Activated CD8-positive, alpha-beta memory T cell treated with anti-CD3 and anti-CD28 coated beads, Interleukin-2, amount 50 U/mL, for 24 hours (primary cell): ENCODE results near the gene RAB11FIP3.
"Not testable (repeated sequence)": the region's sequence is repeated elsewhere in the genome, so short reads cannot be mapped to it uniquely, and the experiment has no call there.

Experiments used
- DNase-seq: peaks from one replicate; pipeline ENCODE4 v3.0.0-alpha.2; 2020; ENCODE audit errors: extremely low read depth

RAB11FIP3 gene

GRCh38 chr16:425082-425718 is at the start of gene RAB11FIP3:
Gene RAB11FIP3, plus strand, starts transcription at chr16:425649. Its CDS starts 358 bp downstream, at chr16:426007.
- peak; percentile 50 for DNase-seq

- no peak for DNase-seq
Observed at GRCh38 chr16:375927-376816, 49.3 kb upstream of the RAB11FIP3 start.

- no peak for DNase-seq
Observed at GRCh38 chr16:376817-377418, 48.5 kb upstream of the RAB11FIP3 start.

- no peak for DNase-seq
Observed at GRCh38 chr16:377419-377951, 48.0 kb upstream of the RAB11FIP3 start.

- DNase-seq: not testable (repeated sequence)
Observed at GRCh38 chr16:378113-378820, 47.2 kb upstream of the RAB11FIP3 start.

GRCh38 chr16:378821-379182 is 46.6 kb upstream of the RAB11FIP3 start:
- DNase-seq: no peak

GRCh38 chr16:379183-379960 is 46.1 kb upstream of the RAB11FIP3 start:
- no peak for DNase-seq

- DNase-seq: no peak
Observed at GRCh38 chr16:379961-380761, 45.3 kb upstream of the RAB11FIP3 start.

GRCh38 chr16:380762-381011 is 44.8 kb upstream of the RAB11FIP3 start:
- no peak for DNase-seq

- DNase-seq: no peak
Observed at GRCh38 chr16:381012-381788, 44.2 kb upstream of the RAB11FIP3 start.

- DNase-seq: no peak
Observed at GRCh38 chr16:381789-382717, 43.4 kb upstream of the RAB11FIP3 start, which contains the start of gene PGAP6. Gene PGAP6, minus strand, starts transcription at chr16:381978. Its CDS starts 157 bp downstream, at chr16:381821.

GRCh38 chr16:383326-384051 is 42.0 kb upstream of the RAB11FIP3 start:
- DNase-seq: no peak

GRCh38 chr16:386641-387156 is 38.8 kb upstream of the RAB11FIP3 start:
- no peak for DNase-seq

GRCh38 chr16:387761-388666 is 37.4 kb upstream of the RAB11FIP3 start:
- DNase-seq: not testable (repeated sequence)

- no peak for DNase-seq
Observed at GRCh38 chr16:389352-389751, 36.1 kb upstream of the RAB11FIP3 start.

- peak; percentile 81 for DNase-seq
Observed at GRCh38 chr16:391885-392335, 33.5 kb upstream of the RAB11FIP3 start.
